Heart left ventricle (tissue), 13 donors: ENCODE data around the gene SLC1A7.

Source experiments
- CTCF ChIP-seq, 12 donors: fragments of 200-600 bp; sonication (generic) in 4 of 12; IDR thresholded peaks; one replicate each; pipeline versions ENCODE4 v1.5.0 to v1.8.0; 2018 to 2022; ENCODE audit warnings: antibody characterized with exemption in 12 of 12, mild to moderate bottlenecking in 5 of 12
- POLR2A ChIP-seq, 2 donors: fragments of 450-650 bp; IDR thresholded peaks; one replicate each; pipeline ENCODE4 v1.6.1; 2017; ENCODE audit warnings: antibody characterized with exemption in 2 of 2, mild to moderate bottlenecking in 2 of 2, moderate library complexity in 2 of 2
- donor health status: ischemic (EF 13 %, LVEDD 7.1; RV severe dilation, severe dysfunction).
- donor health status: DM: no; HTN: yes; CAD: no.
- donor health status: DM: no; HTN: no; CAD: no.
- donor health status: ischemic (EF 25% LVEDD 6.9; RV normal size, moderate dysfunction).
- donor health status: ischemic (EF 25% LVEDD 5.7; RV mildly dilated, moderate dysfunction).
- donor health status: ischemic (EF 35%, LVEDD 5.7; RV mildly dilated, moderate dysfunction).
- donor health status: nonischemic (EF 11% LVEDD 7.7; RV severe dilation, severe dysfunction).
- donor health status: DM: yes; HTN: yes; CAD: no.
- donor health status: PGD.
- donor health status: ischemic (EF 29% LVEDD 5.4; RV normal size, mild dysfunction).
- donor health status: nonischemic (EF 23%, LVEDD 6.1; RV moderate dilation, normal function).

GRCh38 chr1:53137729-53138128 is 4.7 kb downstream of the SLC1A7 start:
- TF ChIP-seq CTCF (IDR thresholded peaks at IDR 0.05): no peak
- no peak for TF ChIP-seq POLR2A (IDR thresholded peaks at IDR 0.05)
